Loucy (cell line): ENCODE results near the gene MAP3K10.

ENCODE experiments used
- H2AFZ ChIP-seq: fragments of 200-600 bp; sonication (generic); 2 replicates; pipeline ENCODE4 v1.6.0; 2016; ENCODE audit warnings: antibody characterized with exemption, mild to moderate bottlenecking, low read length, moderate library complexity
- H3F3A ChIP-seq: fragments of 200-600 bp; 2 replicates; pipeline ENCODE4 v1.6.0; 2016; ENCODE audit warnings: antibody characterized with exemption, low read depth, mild to moderate bottlenecking
- H3K27me3 ChIP-seq: fragments of 200-600 bp; sonication (generic); 2 replicates; pipeline ENCODE4 v1.6.1; 2014; ENCODE audit warnings: low read length, mild to moderate bottlenecking; ENCODE audit not compliant: insufficient read depth, poor library complexity, severe bottlenecking
- H3K36me3 ChIP-seq: fragments of 200-600 bp; sonication (generic); 2 replicates; pipeline ENCODE4 v1.6.1; 2016; ENCODE audit warnings: low read length; ENCODE audit not compliant: insufficient read depth
- H3K4me1 ChIP-seq: fragments of 200-600 bp; sonication (generic); 2 replicates; pipeline ENCODE4 v1.5.1; 2014; ENCODE audit warnings: low read length, mild to moderate bottlenecking; ENCODE audit not compliant: insufficient read depth, poor library complexity, severe bottlenecking
- H3K4me2 ChIP-seq: fragments of 200-600 bp; sonication (generic); 2 replicates; pipeline ENCODE4 v1.6.0; 2014; ENCODE audit warnings: antibody characterized with exemption, low read length, low read depth, mild to moderate bottlenecking; ENCODE audit not compliant: poor library complexity, severe bottlenecking
- H3K4me3 ChIP-seq: fragments of 200-600 bp; sonication (generic); 2 replicates; pipeline ENCODE4 v1.5.1; 2014; ENCODE audit warnings: low read length, mild to moderate bottlenecking, mixed read lengths; ENCODE audit not compliant: poor library complexity, severe bottlenecking
- H3K79me2 ChIP-seq: fragments of 200-600 bp; sonication (generic); 2 replicates; pipeline ENCODE4 v1.6.1; 2014; ENCODE audit warnings: low read length; ENCODE audit not compliant: insufficient read depth
- H3K9ac ChIP-seq: fragments of 200-600 bp; sonication (generic); 2 replicates; pipeline ENCODE4 v1.6.0; 2014; ENCODE audit warnings: mild to moderate bottlenecking, low read depth, low read length, moderate library complexity; ENCODE audit not compliant: poor library complexity, severe bottlenecking
- H3K9me2 ChIP-seq: fragments of 200-600 bp; sonication (generic); replicated peaks from 2 replicates; pipeline ENCODE4 v1.6.1; 2016; ENCODE audit warnings: low read depth, low read length, mixed read lengths
- H3K9me3 ChIP-seq: fragments of 200-600 bp; sonication (generic); 2 replicates; pipeline ENCODE4 v1.6.1; 2014; ENCODE audit warnings: mild to moderate bottlenecking, antibody characterized with exemption, low read length, low read depth; ENCODE audit not compliant: insufficient read depth
- H4K20me1 ChIP-seq: fragments of 200-600 bp; sonication (generic); 2 replicates; pipeline ENCODE4 v1.6.0; 2014; ENCODE audit warnings: antibody characterized with exemption, low read length, mild to moderate bottlenecking; ENCODE audit not compliant: insufficient read depth, poor library complexity, severe bottlenecking
- EZH2phosphoT487 ChIP-seq: fragments of 200-600 bp; IDR thresholded peaks from 2 replicates; pipeline ENCODE4 v1.6.1; 2018; ENCODE audit warnings: antibody characterized with exemption, mild to moderate bottlenecking, moderate library complexity, borderline replicate concordance
- TF ChIP-seq, protein P1 (sequence below): fragments of 200-600 bp; sonication (generic); conservative IDR thresholded peaks from 2 replicates; pipeline ENCODE4 v1.5.1; 2014; ENCODE audit warnings: mild to moderate bottlenecking, antibody characterized with exemption, low read length

MAP3K10 gene

DNA sequence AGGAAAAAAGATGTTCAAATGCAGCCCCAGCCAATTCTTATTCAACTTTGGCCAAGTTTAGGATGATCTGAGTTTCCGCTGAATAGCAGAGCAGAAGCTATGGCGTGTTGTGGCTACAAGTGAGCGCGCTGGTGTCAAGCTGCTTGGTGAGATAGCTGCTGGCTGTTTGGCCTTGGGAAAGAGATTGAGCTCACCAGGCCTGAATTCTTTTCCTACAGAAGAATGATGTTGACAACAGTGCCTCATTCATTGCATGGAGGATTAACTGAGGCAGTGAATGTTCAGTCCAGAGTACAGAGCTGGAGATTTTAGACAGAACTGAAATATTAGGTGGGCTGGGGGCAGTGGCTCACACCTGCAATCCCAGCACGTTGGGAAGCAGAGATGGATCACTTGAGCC is 31.5 kb upstream of the MAP3K10 start:
- no peaks in the 10 kb centered on the region for H3K9me3 ChIP-seq
- no peak for TF ChIP-seq EZH2phosphoT487
- TF ChIP-seq, protein P1, sequence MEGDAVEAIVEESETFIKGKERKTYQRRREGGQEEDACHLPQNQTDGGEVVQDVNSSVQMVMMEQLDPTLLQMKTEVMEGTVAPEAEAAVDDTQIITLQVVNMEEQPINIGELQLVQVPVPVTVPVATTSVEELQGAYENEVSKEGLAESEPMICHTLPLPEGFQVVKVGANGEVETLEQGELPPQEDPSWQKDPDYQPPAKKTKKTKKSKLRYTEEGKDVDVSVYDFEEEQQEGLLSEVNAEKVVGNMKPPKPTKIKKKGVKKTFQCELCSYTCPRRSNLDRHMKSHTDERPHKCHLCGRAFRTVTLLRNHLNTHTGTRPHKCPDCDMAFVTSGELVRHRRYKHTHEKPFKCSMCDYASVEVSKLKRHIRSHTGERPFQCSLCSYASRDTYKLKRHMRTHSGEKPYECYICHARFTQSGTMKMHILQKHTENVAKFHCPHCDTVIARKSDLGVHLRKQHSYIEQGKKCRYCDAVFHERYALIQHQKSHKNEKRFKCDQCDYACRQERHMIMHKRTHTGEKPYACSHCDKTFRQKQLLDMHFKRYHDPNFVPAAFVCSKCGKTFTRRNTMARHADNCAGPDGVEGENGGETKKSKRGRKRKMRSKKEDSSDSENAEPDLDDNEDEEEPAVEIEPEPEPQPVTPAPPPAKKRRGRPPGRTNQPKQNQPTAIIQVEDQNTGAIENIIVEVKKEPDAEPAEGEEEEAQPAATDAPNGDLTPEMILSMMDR: no peak
- no peak overlapping the region for H2AFZ ChIP-seq
- H3K9me2 ChIP-seq: no peaks in the 10 kb centered on the region
- no peaks in the 10 kb centered on the region for H3K27me3 ChIP-seq
- H3K4me2 ChIP-seq: no peak overlapping the region
- no peak overlapping the region for H3K9ac ChIP-seq
- H3K4me3 ChIP-seq: no peak overlapping the region
- H3F3A ChIP-seq: peaks cover 6% of the 10 kb centered on the region; the same call in 1 of the 2 replicates
- H3K36me3 ChIP-seq: no peaks in the 10 kb centered on the region
- no peaks in the 10 kb centered on the region for H4K20me1 ChIP-seq
- H3K79me2 ChIP-seq: no peaks in the 10 kb centered on the region
- peaks cover 4% of the 10 kb centered on the region for H3K4me1 ChIP-seq

DNA sequence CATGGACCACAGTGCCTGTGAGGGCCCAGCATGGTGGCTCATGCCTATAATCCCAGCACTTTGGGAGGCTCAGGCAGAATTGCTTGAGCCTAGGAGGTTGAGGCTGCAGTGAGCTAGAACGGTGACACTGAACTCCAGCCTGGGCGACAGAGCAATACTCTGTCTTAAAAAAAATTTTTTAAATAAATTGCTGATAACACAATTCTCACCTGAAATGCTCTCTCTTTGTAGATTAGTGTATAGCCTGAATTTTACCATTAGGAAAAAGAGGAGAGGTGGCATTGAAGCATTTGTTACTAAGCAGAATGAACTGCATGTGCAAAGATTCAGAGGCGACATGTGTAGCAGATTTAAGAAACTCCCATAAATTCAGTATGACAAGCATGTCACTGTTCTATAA is 29.1 kb upstream of the MAP3K10 start:
- Histone ChIP-seq H3K27me3 (no peaks in the 10 kb centered on the region), H3K9me2 (no peaks in the 10 kb centered on the region), H3K9me3 (no peaks in the 10 kb centered on the region), H3K9ac (no peak overlapping the region), H3F3A (peaks cover 6% of the 10 kb centered on the region; the same call in 1 of the 2 replicates), H2AFZ (no peak overlapping the region), H3K4me1 (no peaks in the 10 kb centered on the region), H3K79me2 (no peaks in the 10 kb centered on the region), H4K20me1 (no peaks in the 10 kb centered on the region), H3K4me3 (no peak overlapping the region), H3K36me3 (no peaks in the 10 kb centered on the region), H3K4me2 (no peak overlapping the region)
- no peak for TF ChIP-seq EZH2phosphoT487
- TF ChIP-seq, protein P1: no peak

- Histone ChIP-seq H3K4me1 (no peaks in the 10 kb centered on the region), H3K4me2 (no peak overlapping the region), H3K9me3 (no peaks in the 10 kb centered on the region), H3K9ac (no peak overlapping the region), H3K9me2 (no peaks in the 10 kb centered on the region), H3K79me2 (no peaks in the 10 kb centered on the region), H3K27me3 (no peaks in the 10 kb centered on the region), H3K4me3 (no peak overlapping the region), H4K20me1 (no peaks in the 10 kb centered on the region), H3K36me3 (no peaks in the 10 kb centered on the region), H2AFZ (no peak overlapping the region), H3F3A (peaks cover 6% of the 10 kb centered on the region; the same call in 1 of the 2 replicates)
- TF ChIP-seq, protein P1: no peak
- TF ChIP-seq EZH2phosphoT487: no peak
These were observed 27.6 kb upstream of the MAP3K10 start for GRCh38 chr19:40163541-40164129.
